Measurements from ENCODE around the gene VTI1A. TPM values are rescaled to one million over a fixed set of nuclear protein-coding genes. Genes with fewer than 3 reads are reported as not detected.

The VTI1A gene
- polyA plus RNA-seq, 1 of the 3 experiments (the other 2 are of a cell fraction), result 8.3 TPM

DNA sequence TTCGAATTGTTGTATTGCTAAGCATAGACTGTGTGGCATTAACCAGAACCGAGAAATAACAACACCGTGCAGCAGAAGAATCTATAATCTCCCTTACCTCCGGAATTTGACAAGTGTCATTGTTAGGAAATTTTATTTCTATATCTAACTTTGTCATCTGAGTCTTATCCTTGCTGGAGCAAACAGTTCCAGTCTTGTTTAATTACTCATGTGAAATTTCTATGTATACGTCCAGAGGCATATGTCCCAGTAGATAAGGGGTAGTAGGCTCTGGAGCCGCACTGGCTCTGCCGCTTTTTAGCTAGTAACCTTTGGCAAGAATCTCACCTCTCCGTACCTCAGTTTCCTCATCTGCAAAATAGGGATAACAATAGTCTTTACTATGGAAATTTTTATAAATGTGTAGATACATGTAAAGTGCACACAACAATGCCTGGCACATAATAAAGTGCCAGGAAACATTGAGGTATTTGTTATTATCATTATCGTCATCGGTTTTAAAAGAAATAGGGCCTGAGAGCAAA lies 228.6 kb downstream of the VTI1A start:
- H3K9me2 ChIP-seq, result no peaks in the 10 kb centered on the region
- H3K4me1 ChIP-seq (ENCODE audit: control insufficient read depth in 1 of 2, insufficient read depth in 2 of 2, low read depth in 1 of 2, low read length in 1 of 2), result peaks cover 0 to 18% of the 10 kb centered on the region in 2 experiments; a peak in 2 of 4 replicates
- H3K27me3 ChIP-seq (ENCODE audit: insufficient read depth), result no peaks in the 10 kb centered on the region
- WGBS (ENCODE audit: low lambda C conversion rate), result 95% methylated on average over 10 of the region's 10 CpGs
- CTCF ChIA-PET, result no interaction called here
- H3F3A ChIP-seq (replicated peaks; ENCODE audit: insufficient read depth), result no peaks in the 10 kb centered on the region
- no peaks in the 10 kb centered on the region for H3K79me2 ChIP-seq (ENCODE audit: insufficient read depth)
- no peaks in the 10 kb centered on the region for H4K20me1 ChIP-seq (ENCODE audit: insufficient read depth)
- H2AFZ ChIP-seq (ENCODE audit: low read depth), result no peak overlapping the region
- H3K9ac ChIP-seq, result no peak overlapping the region
- DNase-seq, result no peak
- no peak overlapping the region for H3K4me2 ChIP-seq
- no peaks in the 10 kb centered on the region for H3K9me3 ChIP-seq
- H3K36me3 ChIP-seq (replicated peaks in 1 of 2; ENCODE audit: control insufficient read depth in 1 of 2, insufficient read depth in 2 of 2, low read length in 1 of 2), result peaks cover 0 to 3% of the 10 kb centered on the region in 2 experiments
- H3K4me3 ChIP-seq (ENCODE audit: low read depth in 2 of 2, low read length in 1 of 2), result no peak overlapping the region
- POLR2A ChIA-PET, result no interaction called here
- TF ChIP-seq ELF1 (IDR thresholded peaks at IDR 0.05) (no peak), SIN3A (IDR thresholded peaks at IDR 0.05; ENCODE audit: borderline replicate concordance, low read depth, low read length) (no peak), NFIC (IDR thresholded peaks at IDR 0.05; ENCODE audit: borderline replicate concordance) (no peak), EZH2phosphoT487 (IDR thresholded peaks at IDR 0.05; ENCODE audit: borderline replicate concordance, low read depth) (no peak), TEAD4 (IDR thresholded peaks at IDR 0.05; ENCODE audit: borderline replicate concordance, insufficient read depth) (no peak), FOXJ3 (CRISPR knock-in tag; IDR thresholded peaks at IDR 0.05) (no peak), FOSL2 (IDR thresholded peaks at IDR 0.05; ENCODE audit: borderline replicate concordance, low read depth) (no peak), CHD2 (IDR thresholded peaks at IDR 0.05; ENCODE audit: low read length, partially characterized antibody) (no peak), POLR2AphosphoS5 (IDR thresholded peaks at IDR 0.05; ENCODE audit: low read depth, low read length) (no peak), JUND (IDR thresholded peaks at IDR 0.05) (no peak), EP300 (IDR thresholded peaks at IDR 0.05; ENCODE audit: borderline replicate concordance in 1 of 2, low read depth in 1 of 2, low read length in 1 of 2) (no peak)
- TF ChIP-seq, protein P1, sequence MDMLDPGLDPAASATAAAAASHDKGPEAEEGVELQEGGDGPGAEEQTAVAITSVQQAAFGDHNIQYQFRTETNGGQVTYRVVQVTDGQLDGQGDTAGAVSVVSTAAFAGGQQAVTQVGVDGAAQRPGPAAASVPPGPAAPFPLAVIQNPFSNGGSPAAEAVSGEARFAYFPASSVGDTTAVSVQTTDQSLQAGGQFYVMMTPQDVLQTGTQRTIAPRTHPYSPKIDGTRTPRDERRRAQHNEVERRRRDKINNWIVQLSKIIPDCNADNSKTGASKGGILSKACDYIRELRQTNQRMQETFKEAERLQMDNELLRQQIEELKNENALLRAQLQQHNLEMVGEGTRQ (IDR thresholded peaks at IDR 0.05; ENCODE audit: borderline replicate concordance, low read depth, low read length), result no peak
- TF ChIP-seq, protein P2, sequence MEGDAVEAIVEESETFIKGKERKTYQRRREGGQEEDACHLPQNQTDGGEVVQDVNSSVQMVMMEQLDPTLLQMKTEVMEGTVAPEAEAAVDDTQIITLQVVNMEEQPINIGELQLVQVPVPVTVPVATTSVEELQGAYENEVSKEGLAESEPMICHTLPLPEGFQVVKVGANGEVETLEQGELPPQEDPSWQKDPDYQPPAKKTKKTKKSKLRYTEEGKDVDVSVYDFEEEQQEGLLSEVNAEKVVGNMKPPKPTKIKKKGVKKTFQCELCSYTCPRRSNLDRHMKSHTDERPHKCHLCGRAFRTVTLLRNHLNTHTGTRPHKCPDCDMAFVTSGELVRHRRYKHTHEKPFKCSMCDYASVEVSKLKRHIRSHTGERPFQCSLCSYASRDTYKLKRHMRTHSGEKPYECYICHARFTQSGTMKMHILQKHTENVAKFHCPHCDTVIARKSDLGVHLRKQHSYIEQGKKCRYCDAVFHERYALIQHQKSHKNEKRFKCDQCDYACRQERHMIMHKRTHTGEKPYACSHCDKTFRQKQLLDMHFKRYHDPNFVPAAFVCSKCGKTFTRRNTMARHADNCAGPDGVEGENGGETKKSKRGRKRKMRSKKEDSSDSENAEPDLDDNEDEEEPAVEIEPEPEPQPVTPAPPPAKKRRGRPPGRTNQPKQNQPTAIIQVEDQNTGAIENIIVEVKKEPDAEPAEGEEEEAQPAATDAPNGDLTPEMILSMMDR (IDR thresholded peaks at IDR 0.05), result no peak
- TF ChIP-seq, protein P3, sequence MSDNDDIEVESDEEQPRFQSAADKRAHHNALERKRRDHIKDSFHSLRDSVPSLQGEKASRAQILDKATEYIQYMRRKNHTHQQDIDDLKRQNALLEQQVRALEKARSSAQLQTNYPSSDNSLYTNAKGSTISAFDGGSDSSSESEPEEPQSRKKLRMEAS (IDR thresholded peaks at IDR 0.05; ENCODE audit: low read depth), result no peak
- TF ChIP-seq, protein P4, sequence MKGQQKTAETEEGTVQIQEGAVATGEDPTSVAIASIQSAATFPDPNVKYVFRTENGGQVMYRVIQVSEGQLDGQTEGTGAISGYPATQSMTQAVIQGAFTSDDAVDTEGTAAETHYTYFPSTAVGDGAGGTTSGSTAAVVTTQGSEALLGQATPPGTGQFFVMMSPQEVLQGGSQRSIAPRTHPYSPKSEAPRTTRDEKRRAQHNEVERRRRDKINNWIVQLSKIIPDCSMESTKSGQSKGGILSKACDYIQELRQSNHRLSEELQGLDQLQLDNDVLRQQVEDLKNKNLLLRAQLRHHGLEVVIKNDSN (IDR thresholded peaks at IDR 0.05; ENCODE audit: borderline replicate concordance, low read depth), result no peak
- H3K27ac ChIP-seq (ENCODE audit: low read depth in 2 of 2, low read length in 1 of 2), result no peak overlapping the region
